OCI-LY1 (cell line): ENCODE results near the gene TPM1.

ENCODE experiments used
- H2AFZ ChIP-seq: fragments of 200-600 bp; sonication (generic), shearing (Covaris generic); 2 replicates; pipeline ENCODE4 v1.6.0; 2014; ENCODE audit warnings: antibody characterized with exemption, mild to moderate bottlenecking, low read length
- H3F3A ChIP-seq: fragments of 200-600 bp; sonication (generic), shearing (Covaris generic); 2 replicates; pipeline ENCODE4 v1.6.0; 2014; ENCODE audit warnings: mild to moderate bottlenecking, antibody characterized with exemption, low read length, moderate library complexity; ENCODE audit not compliant: insufficient read depth
- H3K27ac ChIP-seq: fragments of 200-600 bp; sonication (generic); 2 replicates; pipeline ENCODE4 v1.5.1; 2014; ENCODE audit warnings: low read length, mixed run types, mild to moderate bottlenecking, low read depth; ENCODE audit not compliant: poor library complexity, severe bottlenecking
- H3K27me3 ChIP-seq: fragments of 200-600 bp; sonication (generic); 2 replicates; pipeline ENCODE4 v1.6.0; 2014; ENCODE audit warnings: antibody characterized with exemption, mild to moderate bottlenecking, low read length, moderate library complexity; ENCODE audit not compliant: insufficient read depth
- H3K36me3 ChIP-seq: fragments of 200-600 bp; sonication (generic); 2 replicates; pipeline ENCODE4 v1.6.1; 2014; ENCODE audit warnings: mild to moderate bottlenecking, antibody characterized with exemption, low read length, moderate library complexity, mixed read lengths; ENCODE audit not compliant: insufficient read depth
- H3K4me1 ChIP-seq: fragments of 200-600 bp; sonication (generic); 2 replicates; pipeline ENCODE4 v1.5.1; 2014; ENCODE audit warnings: mild to moderate bottlenecking, low read length, moderate library complexity; ENCODE audit not compliant: insufficient read depth, severe bottlenecking
- H3K4me2 ChIP-seq: fragments of 200-600 bp; sonication (generic), shearing (Covaris generic); 2 replicates; pipeline ENCODE4 v1.6.1; 2014; ENCODE audit warnings: low read length
- H3K4me3 ChIP-seq: fragments of 200-600 bp; sonication (generic); 2 replicates; pipeline ENCODE4 v1.5.1; 2014; ENCODE audit warnings: low read length, low read depth, mild to moderate bottlenecking, mixed read lengths; ENCODE audit not compliant: poor library complexity, severe bottlenecking
- H3K79me2 ChIP-seq: fragments of 200-600 bp; shearing (Covaris generic); 2 replicates; pipeline ENCODE4 v1.6.1; 2016; ENCODE audit warnings: mixed run types, low read length, mixed read lengths; ENCODE audit not compliant: insufficient read depth
- H3K9ac ChIP-seq: fragments of 200-600 bp; sonication (generic), shearing (Covaris generic); 2 replicates; pipeline ENCODE4 v1.6.1; 2014; ENCODE audit warnings: mild to moderate bottlenecking, low read length, mixed read lengths
- H3K9me2 ChIP-seq: fragments of 200-600 bp; sonication (generic), shearing (Covaris generic); 2 replicates; pipeline ENCODE4 v1.6.1; 2014; ENCODE audit warnings: low read depth, mild to moderate bottlenecking, low read length, mixed read lengths
- H3K9me3 ChIP-seq: fragments of 200-600 bp; shearing (Covaris generic); 2 replicates; pipeline ENCODE4 v1.6.1; 2014; ENCODE audit warnings: low read length, mixed read lengths
- H4K20me1 ChIP-seq: fragments of 200-600 bp; sonication (generic), shearing (Covaris generic); 2 replicates; pipeline ENCODE4 v1.6.0; 2016; ENCODE audit warnings: mild to moderate bottlenecking, low read length; ENCODE audit not compliant: insufficient read depth
- CTCF ChIP-seq: fragments of 200-600 bp; sonication (generic), shearing (Covaris generic); IDR thresholded peaks from 2 replicates; pipeline ENCODE4 v1.5.1; 2017; ENCODE audit warnings: mild to moderate bottlenecking, antibody characterized with exemption, low read length, moderate library complexity, mixed read lengths
- EZH2 ChIP-seq: fragments of 200-600 bp; sonication (generic), shearing (Covaris generic); IDR thresholded peaks from 2 replicates; pipeline ENCODE4 v1.8.0; 2017; ENCODE audit warnings: borderline replicate concordance, mixed run types, mild to moderate bottlenecking, antibody characterized with exemption, low read length, moderate library complexity, mixed read lengths

The TPM1 gene

GRCh38 chr15:63060699-63061098 lies 18.2 kb downstream of the TPM1 start:
- no peaks in the 10 kb centered on the region for H3K36me3 ChIP-seq
- no peak overlapping the region for H3K9ac ChIP-seq

GRCh38 chr15:63061975-63062374 lies 19.4 kb downstream of the TPM1 start:
- no peaks in the 10 kb centered on the region for H3F3A ChIP-seq
- no peak overlapping the region for H3K4me3 ChIP-seq
- no peak overlapping the region for H2AFZ ChIP-seq
- no peak overlapping the region for H3K4me2 ChIP-seq
- no peak overlapping the region for H3K27ac ChIP-seq
- H3K79me2 ChIP-seq, result no peaks in the 10 kb centered on the region
- H3K36me3 ChIP-seq, result no peaks in the 10 kb centered on the region
- no peaks in the 10 kb centered on the region for H3K9me3 ChIP-seq
- no peak overlapping the region for H3K9ac ChIP-seq
- H3K9me2 ChIP-seq, result no peaks in the 10 kb centered on the region
- H3K4me1 ChIP-seq, result no peaks in the 10 kb centered on the region
- no peaks in the 10 kb centered on the region for H3K27me3 ChIP-seq
- TF ChIP-seq CTCF (no peak), EZH2 (no peak)
- no peaks in the 10 kb centered on the region for H4K20me1 ChIP-seq

More at GRCh38 chr15:63060699-63061098, 18.2 kb downstream of the TPM1 start:
- TF ChIP-seq EZH2 (no peak), CTCF (no peak)
- Histone ChIP-seq H3K27ac (no peak overlapping the region), H3K4me2 (no peak overlapping the region), H2AFZ (no peak overlapping the region), H4K20me1 (no peaks in the 10 kb centered on the region), H3K4me1 (no peaks in the 10 kb centered on the region), H3K9me3 (no peaks in the 10 kb centered on the region), H3K27me3 (no peaks in the 10 kb centered on the region; the same call in 1 of the 2 replicates), H3F3A (no peaks in the 10 kb centered on the region), H3K4me3 (no peak overlapping the region), H3K9me2 (no peaks in the 10 kb centered on the region), H3K79me2 (no peaks in the 10 kb centered on the region)

GRCh38 chr15:63063164-63063756 lies 20.7 kb downstream of the TPM1 start:
- TF ChIP-seq EZH2 (no peak), CTCF (no peak)
- H3K27me3 ChIP-seq, result no peaks in the 10 kb centered on the region
- no peak overlapping the region for H2AFZ ChIP-seq
- H3K79me2 ChIP-seq, result no peaks in the 10 kb centered on the region
- no peaks in the 10 kb centered on the region for H4K20me1 ChIP-seq
- no peaks in the 10 kb centered on the region for H3K9me3 ChIP-seq
- H3K27ac ChIP-seq, result no peak overlapping the region
- H3K36me3 ChIP-seq, result no peaks in the 10 kb centered on the region
- H3F3A ChIP-seq, result no peaks in the 10 kb centered on the region
- H3K9ac ChIP-seq, result no peak overlapping the region
- H3K4me2 ChIP-seq, result no peak overlapping the region
- H3K4me1 ChIP-seq, result no peaks in the 10 kb centered on the region
- no peak overlapping the region for H3K4me3 ChIP-seq
- no peaks in the 10 kb centered on the region for H3K9me2 ChIP-seq
